Progenitor cell of endocrine pancreas (in vitro differentiated cells): Measurements from ENCODE around the gene KCNMB2. TPM values are rescaled to one million over a fixed set of nuclear protein-coding genes. Genes with fewer than 3 reads are reported as not detected.
"Not testable (repeated sequence)": the region's sequence is repeated elsewhere in the genome, so short reads cannot be mapped to it uniquely, and the experiment has no call there.

Source experiments
- DNase-seq: peaks from one replicate; pipeline ENCODE4 v3.0.0; 2021; ENCODE audit warnings: low spot score; ENCODE audit not compliant: unreplicated experiment
- H3K27ac Mint-ChIP-seq: 2 replicates; pipeline ENCODE4 v1.8.0; 2021; ENCODE audit warnings: mild to moderate bottlenecking, moderate library complexity, mixed read lengths
- H3K27me3 Mint-ChIP-seq: 2 replicates; pipeline ENCODE4 v1.8.0; 2021; ENCODE audit warnings: mixed read lengths
- H3K36me3 Mint-ChIP-seq: 2 replicates; pipeline ENCODE4 v1.8.0; 2022; ENCODE audit warnings: mixed read lengths; ENCODE audit not compliant: insufficient read depth
- H3K4me1 Mint-ChIP-seq: 2 replicates; pipeline ENCODE4 v1.8.0; 2021; ENCODE audit warnings: low read depth, mixed read lengths
- H3K4me3 Mint-ChIP-seq: 2 replicates; pipeline ENCODE4 v1.8.0; 2021; ENCODE audit warnings: low read depth, mild to moderate bottlenecking, moderate library complexity, mixed read lengths
- H3K9me3 Mint-ChIP-seq: 2 replicates; pipeline ENCODE4 v1.8.0; 2021; ENCODE audit warnings: low read depth, mixed read lengths
- CTCF ChIP-seq: fragments of 200-600 bp; sonication (generic); IDR thresholded peaks from one replicate; pipeline ENCODE4 v1.5.0; 2021; ENCODE audit warnings: antibody characterized with exemption, mild to moderate bottlenecking; ENCODE audit not compliant: unreplicated experiment
- total RNA-seq: library from RNA; stranded (reverse); gene quantifications from 2 replicates; pipeline ENCODE4 v1.2.1, GENCODE V29; 2021

Gene KCNMB2
- total RNA-seq, 1 donor from 2014 or later = not detected

- Mint-ChIP-seq H3K4me1 (peaks cover 11% of the 10 kb centered on the region), H3K36me3 (no peaks in the 10 kb centered on the region), H3K27ac (no peak overlapping the region), H3K27me3 (no peaks in the 10 kb centered on the region), H3K4me3 (no peak overlapping the region), H3K9me3 (peaks cover 1% of the 10 kb centered on the region)
- no peak for TF ChIP-seq CTCF
- no peak for DNase-seq
Measured at GRCh38 chr3:178513546-178514380, 22.5 kb upstream of the KCNMB2 start.

GRCh38 chr3:178514401-178514800 is 21.8 kb upstream of the KCNMB2 start:
- no peak for DNase-seq
- Mint-ChIP-seq H3K36me3 (no peaks in the 10 kb centered on the region), H3K4me1 (peaks cover 13% of the 10 kb centered on the region), H3K27ac (no peak overlapping the region), H3K9me3 (no peaks in the 10 kb centered on the region), H3K4me3 (no peak overlapping the region), H3K27me3 (no peaks in the 10 kb centered on the region)
- no peak for TF ChIP-seq CTCF

GRCh38 chr3:178515076-178515744 is 21.0 kb upstream of the KCNMB2 start:
- H3K9me3 Mint-ChIP-seq, DNase-seq, H3K4me3 Mint-ChIP-seq, H3K27ac Mint-ChIP-seq, H3K27me3 Mint-ChIP-seq, H3K36me3 Mint-ChIP-seq: not testable (repeated sequence)
- H3K4me1 Mint-ChIP-seq = peaks cover 13% of the 10 kb centered on the region

- H3K9me3 Mint-ChIP-seq = no peaks in the 10 kb centered on the region
- H3K4me1 Mint-ChIP-seq = peaks cover 13% of the 10 kb centered on the region
- H3K27ac Mint-ChIP-seq = no peak overlapping the region
- peaks cover 1% of the 10 kb centered on the region for H3K27me3 Mint-ChIP-seq
- TF ChIP-seq CTCF = no peak
- no peak for DNase-seq
- no peaks in the 10 kb centered on the region for H3K36me3 Mint-ChIP-seq
- H3K4me3 Mint-ChIP-seq = no peak overlapping the region
Measured at GRCh38 chr3:178517665-178518334, 18.4 kb upstream of the KCNMB2 start.

- H3K27ac Mint-ChIP-seq = no peak overlapping the region
- H3K27me3 Mint-ChIP-seq = peaks cover 5% of the 10 kb centered on the region
- no peaks in the 10 kb centered on the region for H3K36me3 Mint-ChIP-seq
- peaks cover 13% of the 10 kb centered on the region for H3K4me1 Mint-ChIP-seq
- no peaks in the 10 kb centered on the region for H3K9me3 Mint-ChIP-seq
- TF ChIP-seq CTCF = no peak
- no peak for DNase-seq
- H3K4me3 Mint-ChIP-seq = no peak overlapping the region
Measured at GRCh38 chr3:178518660-178519396, 17.4 kb upstream of the KCNMB2 start.
